ENCODE data around the gene LACTB.

- TF ChIP-seq, protein P1, sequence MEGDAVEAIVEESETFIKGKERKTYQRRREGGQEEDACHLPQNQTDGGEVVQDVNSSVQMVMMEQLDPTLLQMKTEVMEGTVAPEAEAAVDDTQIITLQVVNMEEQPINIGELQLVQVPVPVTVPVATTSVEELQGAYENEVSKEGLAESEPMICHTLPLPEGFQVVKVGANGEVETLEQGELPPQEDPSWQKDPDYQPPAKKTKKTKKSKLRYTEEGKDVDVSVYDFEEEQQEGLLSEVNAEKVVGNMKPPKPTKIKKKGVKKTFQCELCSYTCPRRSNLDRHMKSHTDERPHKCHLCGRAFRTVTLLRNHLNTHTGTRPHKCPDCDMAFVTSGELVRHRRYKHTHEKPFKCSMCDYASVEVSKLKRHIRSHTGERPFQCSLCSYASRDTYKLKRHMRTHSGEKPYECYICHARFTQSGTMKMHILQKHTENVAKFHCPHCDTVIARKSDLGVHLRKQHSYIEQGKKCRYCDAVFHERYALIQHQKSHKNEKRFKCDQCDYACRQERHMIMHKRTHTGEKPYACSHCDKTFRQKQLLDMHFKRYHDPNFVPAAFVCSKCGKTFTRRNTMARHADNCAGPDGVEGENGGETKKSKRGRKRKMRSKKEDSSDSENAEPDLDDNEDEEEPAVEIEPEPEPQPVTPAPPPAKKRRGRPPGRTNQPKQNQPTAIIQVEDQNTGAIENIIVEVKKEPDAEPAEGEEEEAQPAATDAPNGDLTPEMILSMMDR (IDR thresholded peaks at IDR 0.05) = no peak
- TF ChIP-seq POLR2A (IDR thresholded peaks at IDR 0.05) = no peak
Observed at GRCh38 chr15:63072023-63072650, 49.5 kb upstream of the LACTB start.
